GM21447 (cell line): ENCODE measurements around the gene PRRT2.
A peak's percentile ranks its signal among the peaks of the same experiment; 100 is the strongest.

Experiments
- ATAC-seq: cut with Tn5 transposase; IDR thresholded peaks from one replicate; pipeline ENCODE4 v1.9.1; 2021; ENCODE audit not compliant: unreplicated experiment

The PRRT2 gene

DNA sequence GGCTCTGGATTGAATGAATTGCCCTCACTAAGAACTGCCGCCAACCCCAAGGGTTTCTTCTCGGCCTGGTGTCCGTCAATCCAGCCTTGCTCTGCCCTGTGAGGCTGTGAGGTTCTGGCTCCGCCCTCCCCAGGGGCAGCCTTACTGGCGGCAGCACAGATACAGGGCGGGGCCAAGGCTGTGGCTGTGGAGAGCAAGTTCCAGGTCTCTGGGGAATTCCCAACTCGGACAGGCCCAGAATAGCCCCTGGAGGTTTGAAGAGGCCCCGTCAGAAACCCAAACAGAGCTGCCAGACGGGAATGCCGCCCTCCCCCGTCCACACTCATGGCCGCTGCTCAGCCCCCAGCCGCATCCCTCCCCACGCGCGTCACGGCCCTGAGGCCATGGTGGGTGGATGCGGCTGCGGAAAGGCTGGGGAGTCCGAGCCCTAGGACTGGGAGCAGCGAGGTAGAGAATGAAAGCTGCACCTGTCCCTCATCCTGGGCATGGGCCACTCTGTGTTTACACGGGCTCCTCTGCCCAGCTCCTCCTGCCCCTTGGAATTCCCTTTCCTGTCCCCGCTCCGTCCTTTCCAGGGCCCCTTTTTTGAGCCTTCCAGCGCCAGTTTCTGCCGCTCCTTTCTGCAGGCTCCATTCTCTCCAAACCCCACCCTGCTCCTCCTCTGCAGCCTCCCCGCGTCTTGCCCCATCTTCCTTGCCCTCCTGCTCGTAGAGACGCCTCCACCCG is 660 bp upstream of the PRRT2 start:
- ATAC-seq = peak; percentile 35

- no peak for ATAC-seq
Observed at GRCh38 chr16:29812754-29813643, 1.0 kb downstream of the PRRT2 start.

GRCh38 chr16:29813644-29814562 is 1.9 kb downstream of the PRRT2 start:
- no peak for ATAC-seq

GRCh38 chr16:29814592-29814991 is 2.6 kb downstream of the PRRT2 start:
- no peak for ATAC-seq

- no peak for ATAC-seq
Observed at GRCh38 chr16:29815032-29815721, 3.2 kb downstream of the PRRT2 start.

DNA sequence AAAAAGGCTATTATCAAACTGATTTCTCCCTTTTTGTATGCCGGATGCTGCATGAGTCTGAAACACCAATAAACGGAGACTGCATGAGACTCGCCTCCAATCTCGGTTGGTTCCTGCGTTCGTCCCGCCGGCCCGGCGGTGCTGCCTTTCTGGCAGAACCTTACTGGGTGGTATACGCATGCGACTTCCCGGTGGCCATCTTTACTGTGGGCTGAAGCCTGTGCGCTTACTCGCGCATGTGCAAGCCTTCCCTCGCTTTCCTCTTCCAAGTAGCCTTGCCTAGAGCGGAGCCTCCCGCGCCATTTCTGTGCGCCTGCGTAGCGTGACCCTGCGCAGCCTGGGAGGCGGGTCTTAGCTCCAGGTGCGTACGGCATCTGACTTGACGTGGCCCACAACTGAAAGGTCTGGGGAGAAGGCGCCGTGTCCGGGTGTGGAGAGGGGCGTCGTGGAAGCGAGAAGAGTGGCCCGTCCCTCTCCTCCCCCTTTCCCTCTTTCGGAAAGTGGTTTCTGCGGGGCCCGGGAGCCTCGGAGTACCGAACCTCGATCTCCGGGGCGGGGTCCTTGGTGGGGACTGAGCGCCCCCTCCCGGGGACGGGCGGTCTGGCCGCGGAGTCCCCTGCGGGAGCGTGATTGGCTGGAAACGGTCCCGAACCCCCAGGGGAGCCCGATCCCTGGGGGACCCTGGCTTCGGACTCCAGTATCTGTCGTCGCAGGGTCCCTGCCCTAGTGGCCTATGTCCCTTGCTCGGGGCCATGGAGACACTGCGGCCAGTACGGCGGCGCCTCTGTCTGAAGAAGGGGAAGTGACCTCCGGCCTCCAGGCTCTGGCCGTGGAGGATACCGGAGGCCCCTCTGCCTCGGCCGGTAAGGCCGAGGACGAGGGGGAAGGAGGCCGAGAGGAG is 4.0 kb downstream of the PRRT2 start, which contains the start of gene PAGR1:
Gene PAGR1 (plus strand): TSS at position 360 of the 901 bp plus-strand sequence. CDS start 374 bp downstream, at position 734.
- peak; percentile 50 for ATAC-seq

GRCh38 chr16:29816694-29817441 is 4.9 kb downstream of the PRRT2 start:
- ATAC-seq = peak; percentile 11

DNA sequence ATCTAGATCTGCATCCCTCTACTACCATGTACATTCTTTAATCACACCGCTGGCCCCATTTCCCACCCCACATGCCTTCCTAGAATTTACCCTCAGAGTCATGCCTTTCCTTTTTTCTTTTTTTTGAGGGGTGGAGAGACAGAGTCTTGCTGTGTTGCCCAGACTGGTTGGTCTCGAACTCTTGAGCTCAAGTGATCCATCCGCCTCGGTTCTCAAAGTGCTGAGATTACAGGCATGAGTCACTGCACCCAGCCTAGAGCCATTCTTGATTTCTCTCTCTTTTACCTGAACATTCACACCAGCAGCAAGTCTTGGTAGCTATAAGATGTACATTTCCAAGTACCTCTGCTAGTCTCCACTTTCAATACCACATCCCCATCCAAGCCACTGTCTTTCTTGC is 6.1 kb downstream of the PRRT2 start:
- no peak for ATAC-seq

GRCh38 chr16:29819506-29819905 is 7.5 kb downstream of the PRRT2 start:
- no peak for ATAC-seq

DNA sequence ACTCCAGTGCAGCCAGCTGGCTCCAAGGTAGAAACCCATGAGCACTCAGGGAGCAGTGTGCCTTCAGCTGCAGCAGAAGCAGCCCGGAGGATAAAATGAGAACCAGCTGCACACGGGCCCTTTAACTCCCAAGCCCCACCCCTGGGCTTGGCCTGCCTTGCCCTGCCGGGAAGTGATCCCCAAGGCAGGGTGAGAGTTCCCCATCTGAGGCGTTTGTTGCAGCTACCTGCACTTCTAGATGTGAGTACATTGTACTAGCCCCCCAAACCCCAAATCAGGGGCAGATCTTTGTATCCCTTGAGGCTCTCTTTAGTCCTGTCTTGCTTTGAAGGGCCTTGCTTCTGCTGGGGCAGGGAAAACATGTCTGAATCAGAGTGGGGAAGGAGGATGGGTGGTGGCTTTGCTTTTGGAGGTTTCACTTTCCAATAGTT is 8.3 kb downstream of the PRRT2 start, which contains the start of gene MVP:
Gene MVP (plus strand): TSS at position 192 of the 431 bp plus-strand sequence. CDS start 10,088 bp downstream, outside the sequence.
- ATAC-seq = no peak

DNA sequence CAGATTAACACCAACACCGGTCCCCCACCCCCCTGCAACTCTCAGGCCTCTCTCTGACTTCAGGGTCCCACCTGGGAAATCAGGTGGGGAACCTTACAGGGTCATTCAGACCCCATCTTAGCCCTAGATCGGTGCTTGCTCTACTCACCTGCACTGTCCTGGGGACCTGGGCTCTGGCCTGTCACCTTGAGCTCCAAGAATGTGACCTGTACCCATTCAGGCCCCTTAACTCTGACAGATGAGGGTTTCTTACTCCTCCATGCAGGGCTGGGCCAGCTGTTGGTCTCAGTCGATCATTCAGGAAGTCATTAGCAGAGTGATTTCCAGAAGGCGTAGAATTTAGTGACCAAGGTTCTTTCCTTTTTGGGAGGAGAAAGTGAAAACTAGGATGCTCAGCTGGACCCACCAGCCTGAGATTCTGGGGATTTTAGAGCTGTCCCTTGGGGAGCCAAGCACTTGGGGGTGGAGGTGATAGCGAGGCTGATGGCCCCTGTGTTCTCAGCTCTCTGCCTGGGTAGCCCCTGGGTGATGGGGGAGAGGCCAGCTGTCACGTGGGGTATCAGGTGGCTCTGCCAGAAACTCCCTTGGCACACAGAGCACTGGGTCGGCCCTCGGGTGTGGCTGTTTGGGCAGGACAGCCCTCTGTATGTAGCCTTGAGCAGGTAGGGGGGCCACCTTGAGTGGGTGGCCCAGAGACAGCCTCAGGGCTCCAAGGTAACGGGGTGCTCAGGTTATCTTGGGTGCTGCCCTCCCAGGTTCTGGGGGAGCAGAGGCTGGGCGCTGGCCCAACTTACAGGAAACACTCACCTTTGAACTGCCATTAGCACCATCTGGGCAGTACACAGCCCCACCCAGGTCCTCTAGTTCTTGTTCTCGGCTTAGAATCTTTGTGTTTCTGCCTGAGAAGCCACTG is 9.0 kb downstream of the PRRT2 start:
- peak; percentile 45 for ATAC-seq

DNA sequence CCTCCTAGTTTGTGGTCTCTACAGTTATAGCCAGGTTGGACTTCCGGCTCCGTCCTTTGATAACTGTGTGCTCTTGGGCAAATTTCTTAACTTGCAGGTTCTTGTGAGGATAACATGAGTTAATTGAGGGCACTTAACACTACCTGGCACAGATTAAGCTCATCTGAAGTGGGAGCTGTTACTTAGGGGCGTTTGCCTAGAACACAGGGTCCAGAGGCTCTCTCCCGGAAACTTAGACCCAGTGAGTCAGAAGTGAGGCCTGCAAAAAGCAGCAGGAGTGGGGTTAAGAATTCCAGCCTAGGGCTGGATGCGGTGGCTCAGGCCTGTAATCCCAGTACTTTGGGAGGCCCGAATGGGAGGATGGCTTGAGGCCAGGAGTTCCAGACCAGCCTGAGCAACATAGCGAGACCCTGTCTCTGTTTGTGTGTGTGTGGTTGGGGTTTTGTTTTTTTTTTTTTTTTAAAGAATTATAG is 9.7 kb downstream of the PRRT2 start:
- ATAC-seq = no peak

- ATAC-seq = no peak
Observed at GRCh38 chr16:29824589-29825144, 12.7 kb downstream of the PRRT2 start.

DNA sequence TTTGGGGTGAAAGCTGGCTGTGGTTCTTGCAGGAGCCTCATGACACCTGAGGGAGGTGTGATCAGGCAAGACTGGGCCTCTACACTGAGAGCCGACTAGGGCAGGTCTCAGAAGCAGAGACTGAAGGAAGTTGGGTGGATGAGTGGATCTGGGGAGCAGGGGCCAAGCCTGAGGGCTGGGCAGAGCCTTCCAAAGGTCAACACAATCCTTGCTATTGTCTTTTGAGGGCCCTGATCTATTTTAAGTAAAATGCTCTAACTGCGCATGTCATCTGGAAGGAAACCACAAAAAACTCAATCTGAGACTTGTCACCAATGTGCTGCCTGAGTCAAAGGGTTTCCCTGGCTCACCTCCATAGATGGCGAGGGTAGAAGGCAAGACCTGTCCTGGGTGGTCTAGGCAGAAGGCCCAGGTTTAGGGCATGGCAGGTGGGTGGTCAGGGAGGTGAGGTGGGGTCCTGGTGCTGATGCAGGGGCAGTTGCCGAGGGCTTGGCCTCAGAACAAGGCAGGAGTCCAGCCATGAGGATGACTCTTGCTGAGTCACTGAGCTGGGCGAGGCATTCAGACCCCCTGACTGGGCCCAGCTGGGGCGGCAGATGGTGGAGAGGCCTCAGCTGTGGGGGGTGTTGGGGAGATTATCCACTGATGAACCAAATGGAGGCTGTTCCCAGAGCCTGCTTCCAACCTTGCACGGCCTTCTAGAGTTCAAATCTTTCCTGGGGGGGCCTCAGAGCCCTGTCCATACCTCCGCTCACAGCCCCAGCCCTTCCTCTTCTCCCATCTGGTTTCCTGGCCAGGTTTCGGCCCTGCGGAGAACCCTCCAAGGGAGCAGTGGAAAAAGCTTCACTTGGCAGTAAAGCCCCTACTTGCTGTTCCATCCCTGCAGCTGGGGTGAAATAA is 13.4 kb downstream of the PRRT2 start:
- ATAC-seq = no peak

GRCh38 chr16:29826342-29826695 is 14.3 kb downstream of the PRRT2 start:
- no peak for ATAC-seq

- ATAC-seq = no peak
Observed at GRCh38 chr16:29830774-29831173, 18.8 kb downstream of the PRRT2 start.
